CD4-positive, alpha-beta T cell treated with Interleukin-4 for 1 hour (primary cell): Measurements from ENCODE around the gene NPHS1.
"Not testable (repeated sequence)": the region's sequence is repeated elsewhere in the genome, so short reads cannot be mapped to it uniquely, and the experiment has no call there.

Experiments used
- DNase-seq, 2 donors: peaks; one replicate each; pipeline ENCODE4 v3.0.0-alpha.2; 2020 to 2022

The NPHS1 gene

DNA sequence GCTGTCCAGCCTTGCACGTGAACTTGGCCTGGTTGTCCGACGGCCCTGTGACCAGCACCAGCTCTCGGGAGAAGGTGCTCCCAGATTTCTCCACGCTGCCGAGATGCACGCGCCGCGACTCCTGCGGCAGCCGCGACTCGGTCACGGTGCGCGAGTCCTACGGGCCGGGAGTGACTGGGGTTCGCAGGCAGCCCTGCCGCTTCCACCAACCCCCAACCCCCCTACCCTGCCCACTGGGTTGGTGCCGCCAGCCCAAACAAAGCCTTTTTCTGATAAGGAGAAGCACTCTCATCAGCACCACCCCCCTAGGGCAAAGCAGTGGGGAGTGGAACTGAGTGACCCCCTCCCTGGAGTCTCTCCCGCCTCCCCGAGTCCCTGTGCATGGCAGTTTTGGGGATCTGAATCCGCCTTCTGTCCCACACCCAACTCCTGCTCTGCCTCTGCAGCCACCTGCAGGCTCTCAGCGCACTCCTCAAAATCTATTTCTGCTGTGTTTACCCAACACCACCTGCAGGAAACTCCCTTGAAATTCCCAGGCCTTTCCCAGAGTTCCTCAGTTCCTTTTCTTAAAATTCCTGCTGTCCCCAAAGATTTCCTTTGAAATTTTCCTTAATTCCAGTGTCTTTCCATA is 6.2 kb downstream of the NPHS1 start:
- no peak for DNase-seq

DNA sequence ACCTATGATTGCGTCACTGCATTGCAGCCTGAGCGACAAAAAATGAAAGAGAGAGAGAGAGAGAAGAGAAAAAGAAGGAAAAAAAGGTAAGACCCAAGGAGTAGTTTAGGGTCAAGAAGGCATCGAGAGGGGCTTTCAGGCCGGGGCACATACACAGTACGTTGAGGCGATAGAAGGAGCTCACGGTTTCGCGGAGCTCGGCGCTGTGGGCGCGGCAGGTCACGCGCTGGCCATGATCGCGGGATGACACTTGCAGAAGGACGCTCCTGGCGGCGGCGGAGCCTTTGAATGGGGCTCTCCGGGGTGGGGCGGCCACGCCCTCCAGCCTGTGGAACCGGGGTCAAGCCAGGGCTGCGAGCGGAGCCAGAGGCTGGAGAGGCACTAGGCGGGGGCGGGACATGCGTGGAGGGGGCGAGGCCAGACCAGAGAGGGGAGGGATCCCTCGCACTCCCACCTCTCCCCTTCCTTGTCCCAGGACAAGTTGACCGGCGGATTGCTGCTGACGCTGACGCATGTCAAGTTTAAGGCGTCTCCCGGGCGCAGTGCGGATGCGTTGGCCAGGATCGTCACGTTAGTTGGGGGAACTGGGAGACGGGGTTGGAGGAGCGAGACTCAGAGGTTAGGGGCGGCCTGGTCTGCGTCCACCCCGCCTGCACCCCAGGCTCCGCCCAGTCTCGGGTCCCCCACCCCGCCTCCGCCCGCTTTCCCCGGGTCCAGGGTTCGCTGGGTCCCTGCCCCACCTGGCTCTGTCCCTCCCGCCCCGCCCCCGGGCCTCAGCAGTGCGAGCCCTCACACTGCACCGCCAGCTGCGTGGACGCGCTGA is 6.9 kb downstream of the NPHS1 start:
- no peak for DNase-seq

DNA sequence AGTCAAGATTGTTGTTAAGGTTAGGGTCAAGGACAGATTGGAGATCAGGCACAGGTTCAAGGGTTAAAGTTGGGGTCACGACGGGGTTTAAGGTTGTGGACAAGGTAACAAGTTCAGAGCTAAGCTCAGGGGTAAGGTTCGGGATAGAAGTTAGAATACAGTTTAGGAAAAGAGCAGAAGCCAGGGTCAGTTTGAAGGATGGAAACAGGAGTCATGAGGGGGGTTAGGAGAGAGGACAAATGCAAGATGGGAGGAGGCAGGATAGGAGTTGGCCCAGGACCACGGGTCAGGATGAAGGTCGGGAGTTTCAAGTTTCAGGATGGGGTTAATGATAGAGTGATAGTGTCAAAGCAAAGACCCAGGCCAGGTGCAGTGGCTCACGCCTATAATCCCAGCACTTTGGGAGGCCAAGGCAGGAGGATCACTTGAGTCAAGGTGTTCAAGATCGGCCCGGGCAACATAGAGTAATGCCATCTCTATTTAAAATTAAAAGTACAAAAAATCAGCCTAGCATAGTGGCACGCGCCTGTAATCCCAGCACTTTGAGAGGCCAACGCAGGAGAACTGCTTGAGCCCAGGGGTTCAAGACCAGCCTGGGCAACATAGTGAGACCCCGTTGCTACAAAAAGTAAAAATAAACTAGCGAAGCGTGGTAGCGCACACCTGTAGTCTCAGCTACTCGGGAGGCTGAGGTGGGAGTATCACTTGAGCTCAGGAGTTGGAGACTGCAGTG is 7.7 kb downstream of the NPHS1 start:
- no peak for DNase-seq

DNA sequence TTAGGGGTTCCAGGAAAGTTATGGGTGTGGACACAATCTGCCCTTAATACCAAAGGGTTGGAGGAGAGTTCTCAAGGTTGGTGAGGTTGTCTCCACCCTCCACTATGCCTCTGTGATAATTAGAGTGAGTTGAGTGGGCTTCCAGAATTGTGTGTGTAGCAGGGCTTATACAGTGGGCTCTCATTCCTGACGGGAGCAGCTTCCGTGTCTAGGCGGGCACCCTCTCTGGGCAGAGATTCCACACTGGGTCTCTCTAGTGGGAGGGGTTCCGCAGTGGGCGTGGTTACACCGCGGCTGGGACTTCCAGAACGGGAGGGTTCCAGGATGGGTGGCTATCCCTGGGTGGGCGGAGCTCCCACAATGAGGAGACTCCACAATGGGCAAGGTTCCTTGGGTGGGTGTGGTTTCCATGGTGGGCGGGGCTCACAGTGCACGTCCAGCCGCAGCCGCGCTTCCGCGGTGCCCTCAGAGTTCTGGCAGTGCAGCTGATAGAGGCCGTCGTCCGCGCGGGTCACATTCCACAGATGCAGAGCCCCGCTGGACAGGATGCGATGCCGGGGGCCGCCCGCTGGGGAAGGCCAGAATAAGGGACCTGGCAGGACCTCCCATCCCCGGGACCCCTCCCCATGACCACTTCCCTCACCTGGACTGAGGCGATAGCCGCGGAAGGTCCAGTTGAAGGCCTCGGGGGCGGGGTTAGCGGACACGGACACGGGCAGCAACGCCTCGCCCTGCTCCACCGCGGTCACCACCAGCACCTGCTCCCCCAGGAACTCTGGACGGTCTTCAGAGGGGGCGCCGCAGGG is 8.4 kb downstream of the NPHS1 start:
- no peak for DNase-seq

DNA sequence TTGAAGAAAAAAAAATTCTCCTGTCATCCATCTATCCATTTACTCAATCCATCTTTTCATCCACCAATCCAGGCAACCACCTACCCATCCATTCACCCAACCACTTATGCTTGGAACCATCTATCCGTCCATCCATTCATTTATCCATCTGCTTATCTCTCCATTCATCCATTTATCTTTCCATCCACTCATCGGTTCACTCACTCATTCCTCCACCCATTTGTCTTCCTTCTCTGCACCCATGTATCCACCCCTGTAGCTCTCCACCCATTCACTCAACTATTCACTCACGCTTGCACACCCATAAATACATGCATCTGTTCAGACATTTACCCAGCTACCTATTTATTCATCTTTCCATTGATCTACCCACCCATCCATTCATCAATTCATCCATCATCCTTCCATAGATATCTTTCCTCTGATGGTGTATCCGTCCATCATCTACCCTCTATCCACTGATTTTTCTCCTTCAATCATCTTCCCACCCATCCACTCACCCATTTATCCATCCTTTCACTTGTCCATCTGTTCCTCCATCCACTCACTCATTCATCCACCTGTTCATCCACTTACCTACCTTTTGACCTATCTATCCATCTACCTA is 9.5 kb downstream of the NPHS1 start:
- no peak for DNase-seq

DNA sequence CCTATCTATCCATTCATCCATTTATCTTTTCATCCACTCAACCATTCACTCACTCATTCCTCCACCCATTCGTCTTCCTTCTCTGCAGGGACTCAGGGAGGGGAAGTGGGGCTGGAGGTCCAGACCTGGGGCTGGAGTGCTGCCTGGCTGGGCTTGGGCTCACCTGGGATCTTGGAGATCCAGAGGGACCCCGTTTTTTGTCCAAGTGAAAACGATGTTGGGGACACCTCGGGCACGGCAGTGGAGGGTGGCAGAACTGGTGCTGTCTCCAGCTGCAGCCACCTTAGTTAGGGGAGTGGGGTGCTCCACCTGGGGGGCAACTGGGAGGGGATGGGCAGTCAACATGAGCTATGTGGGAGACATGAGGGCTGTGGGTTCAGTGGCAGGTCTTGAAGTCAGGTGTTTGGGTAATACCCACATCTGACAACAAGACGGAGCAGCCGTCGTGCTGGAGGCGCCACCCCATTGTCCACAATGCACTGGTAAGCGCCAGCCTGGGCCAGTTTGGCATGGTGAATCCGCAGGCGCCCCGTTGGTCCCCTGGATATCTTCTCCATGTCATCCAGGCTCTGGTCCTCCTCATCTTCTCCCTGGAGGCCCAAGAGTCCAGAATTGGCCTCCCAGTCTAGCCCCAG is 10.2 kb downstream of the NPHS1 start:
- DNase-seq = no peak

DNA sequence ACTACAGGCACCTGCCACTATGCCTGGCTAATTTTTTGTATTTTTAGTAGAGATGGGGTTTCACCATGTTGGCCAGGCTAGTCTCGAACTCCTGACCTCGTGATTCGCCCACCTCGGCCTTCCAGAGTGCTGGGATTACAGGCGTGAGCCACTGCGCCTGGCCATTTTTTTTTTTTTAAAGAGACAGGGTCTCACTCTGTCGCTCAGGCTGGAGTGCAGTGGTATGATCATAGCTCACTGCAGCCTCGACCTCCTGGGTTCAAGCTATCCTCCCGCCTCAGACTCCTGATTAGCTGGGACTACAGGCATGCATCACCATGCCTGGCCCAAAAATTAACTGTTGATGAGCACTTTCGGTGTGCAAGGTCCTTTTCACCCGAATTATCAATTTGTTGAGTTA is 16.2 kb downstream of the NPHS1 start:
- DNase-seq = not testable (repeated sequence)

DNA sequence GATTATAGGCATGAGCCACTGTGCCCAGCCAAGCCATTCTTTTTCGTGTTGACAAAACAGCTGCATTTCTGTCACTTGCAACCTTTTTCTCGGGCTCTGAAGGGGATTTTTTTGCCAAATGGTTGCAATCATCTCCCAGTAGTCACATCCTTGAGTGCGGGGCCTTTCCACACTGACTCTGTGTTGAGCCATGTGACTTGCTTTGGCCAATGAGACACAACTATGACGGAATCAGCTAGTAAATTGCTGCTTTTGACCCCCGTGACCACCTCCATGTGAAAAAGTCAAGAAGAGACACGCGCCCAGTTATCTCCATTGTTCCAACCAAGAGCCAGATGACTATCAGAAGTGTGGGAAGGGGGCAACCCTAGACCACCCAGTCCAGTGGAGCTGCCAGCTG is 18.3 kb downstream of the NPHS1 start:
- no peak for DNase-seq

DNA sequence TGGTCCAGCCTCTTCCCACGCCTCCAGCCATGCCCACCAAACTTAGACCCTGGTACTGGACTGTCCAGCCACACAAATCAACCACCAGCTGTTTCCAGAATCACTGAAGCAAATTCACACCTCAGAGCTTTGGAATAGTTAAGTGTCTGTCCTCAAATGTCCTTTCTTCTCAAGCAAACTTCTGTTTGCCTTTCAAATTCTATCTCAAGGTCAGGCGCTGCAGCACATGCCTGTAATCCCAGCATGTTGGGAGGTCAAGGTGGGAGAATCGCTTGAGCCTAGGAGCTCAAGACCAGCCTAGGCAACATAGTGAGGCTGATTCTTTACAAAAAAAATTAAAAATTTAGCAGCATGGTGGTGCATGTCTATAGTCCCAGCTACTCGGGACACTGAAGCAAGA is 20.2 kb downstream of the NPHS1 start:
- no peak for DNase-seq

DNA sequence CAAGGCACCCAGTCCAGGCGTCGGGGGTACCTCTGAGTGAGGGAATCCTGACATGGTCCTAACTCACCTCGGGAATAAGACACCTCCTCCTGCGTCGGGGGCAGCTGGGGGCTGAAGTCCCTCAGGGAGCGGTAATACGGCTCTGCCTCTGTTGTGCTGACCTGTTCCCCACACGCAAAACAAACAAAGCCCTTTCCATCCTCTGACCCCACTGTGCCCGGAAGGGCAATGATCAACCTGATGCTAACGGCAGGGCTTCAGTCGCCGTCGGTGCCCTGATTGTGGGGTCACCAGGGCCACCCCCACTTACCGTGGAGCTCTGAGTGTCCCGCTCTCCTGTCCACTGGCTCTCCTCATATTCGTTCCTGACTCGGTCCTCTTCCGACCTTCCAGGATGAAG is 21.3 kb downstream of the NPHS1 start:
- no peak for DNase-seq

DNA sequence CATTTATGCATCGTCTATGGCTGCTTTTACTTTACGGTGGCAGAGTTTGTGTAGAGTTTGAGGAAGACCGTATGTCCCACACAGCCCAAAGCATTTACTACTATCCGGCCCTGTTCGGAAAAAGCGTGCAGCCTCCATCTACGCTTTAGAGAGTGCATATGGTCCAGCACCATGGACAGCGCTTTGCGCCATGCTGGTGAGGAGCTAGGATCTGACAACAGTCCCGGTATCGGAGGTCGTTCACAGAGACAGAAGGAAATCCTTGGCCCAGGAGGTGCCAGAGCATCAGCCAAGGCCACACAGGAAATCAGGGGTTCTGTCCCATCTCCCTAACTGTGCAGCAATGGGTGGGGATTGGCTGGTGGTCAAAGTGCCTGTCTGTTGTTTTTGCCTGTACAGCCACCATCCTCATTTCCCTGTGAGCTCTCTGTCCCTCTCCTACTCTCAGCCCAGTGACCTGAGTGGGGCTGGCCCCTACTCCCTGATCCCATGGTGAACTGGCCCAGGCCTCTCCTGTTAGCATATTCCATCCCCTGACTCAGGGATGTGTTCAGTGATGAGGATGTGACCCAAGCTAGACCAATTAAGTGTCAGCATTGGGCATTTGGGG is 23.5 kb downstream of the NPHS1 start:
- peak; percentile 25 to 26 for DNase-seq

DNA sequence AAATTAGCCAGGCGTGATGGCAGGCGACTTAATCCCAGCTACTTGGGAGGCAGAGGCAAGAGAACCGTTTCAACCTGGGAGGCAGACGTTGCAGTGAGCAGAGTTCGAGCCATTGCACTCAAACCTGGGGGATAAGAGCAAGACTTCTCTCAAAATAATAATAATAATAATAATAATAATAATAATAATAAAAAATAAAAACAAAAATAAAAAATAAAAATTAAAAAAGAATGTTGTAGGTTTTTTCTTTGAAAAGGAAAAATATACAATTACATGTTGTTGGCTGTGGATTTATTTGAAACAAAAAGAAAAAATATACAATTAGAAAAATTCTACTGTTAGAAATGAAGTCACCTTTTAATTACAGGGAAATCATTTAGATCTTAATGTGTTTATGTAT is 28.2 kb downstream of the NPHS1 start:
- no peak for DNase-seq

DNA sequence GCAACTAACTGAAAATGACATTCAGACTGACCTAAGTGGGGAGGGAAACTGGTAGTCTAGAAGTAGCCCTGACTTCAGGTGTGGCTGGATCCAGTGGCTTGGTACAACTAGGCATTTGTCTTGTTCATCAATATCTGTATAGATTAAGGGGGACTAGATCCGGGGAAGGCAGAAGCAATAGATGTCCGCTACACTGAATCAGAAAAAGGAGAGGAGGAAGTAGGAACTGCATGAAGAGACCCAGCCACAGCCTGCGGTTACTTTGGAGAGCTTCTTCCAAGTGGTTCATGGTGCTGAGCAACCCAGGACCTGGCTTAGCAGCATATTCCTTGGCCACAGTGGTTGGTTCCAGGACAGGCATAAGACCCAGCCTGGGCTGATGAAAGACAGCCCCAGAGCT is 29.7 kb downstream of the NPHS1 start:
- no peak for DNase-seq

DNA sequence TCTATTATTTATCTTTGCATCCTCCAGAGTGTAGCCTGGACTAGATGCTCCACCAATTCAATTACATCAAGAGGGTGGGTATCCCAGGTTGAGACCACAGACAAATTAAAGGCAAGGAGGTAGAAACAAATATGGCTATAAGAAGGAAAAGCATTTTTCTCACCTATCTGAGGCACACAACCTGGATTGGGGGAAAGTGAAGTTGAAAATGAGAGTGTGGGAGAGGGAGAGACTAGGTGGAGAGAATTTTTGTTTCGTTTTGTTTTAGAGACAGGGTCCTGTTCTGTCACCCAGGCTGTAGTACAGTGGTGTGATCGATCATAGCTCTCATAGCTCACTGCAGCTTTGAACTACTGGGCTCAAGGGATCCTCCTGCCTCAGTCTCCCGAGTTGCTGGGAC is 33.9 kb downstream of the NPHS1 start:
- no peak for DNase-seq

DNA sequence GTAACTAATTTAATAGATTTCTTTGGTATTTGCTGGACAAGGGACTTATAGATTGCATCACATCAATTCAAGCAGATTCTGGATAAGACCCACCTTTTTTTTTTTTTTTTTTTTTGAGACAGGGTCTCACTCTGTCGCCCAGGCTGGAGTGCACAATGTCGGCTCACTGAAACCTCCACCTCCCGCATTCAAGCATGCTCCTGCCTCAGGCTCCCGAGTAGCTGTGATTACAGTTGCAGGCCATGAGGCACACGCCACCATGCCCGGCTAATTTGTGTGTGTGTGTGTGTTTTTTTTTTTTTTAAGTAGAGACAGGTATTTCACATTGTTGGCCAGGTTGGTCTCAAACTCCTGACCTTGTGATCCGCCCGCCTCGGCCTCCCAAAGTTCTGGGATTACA is 35.5 kb downstream of the NPHS1 start:
- DNase-seq = no peak

DNA sequence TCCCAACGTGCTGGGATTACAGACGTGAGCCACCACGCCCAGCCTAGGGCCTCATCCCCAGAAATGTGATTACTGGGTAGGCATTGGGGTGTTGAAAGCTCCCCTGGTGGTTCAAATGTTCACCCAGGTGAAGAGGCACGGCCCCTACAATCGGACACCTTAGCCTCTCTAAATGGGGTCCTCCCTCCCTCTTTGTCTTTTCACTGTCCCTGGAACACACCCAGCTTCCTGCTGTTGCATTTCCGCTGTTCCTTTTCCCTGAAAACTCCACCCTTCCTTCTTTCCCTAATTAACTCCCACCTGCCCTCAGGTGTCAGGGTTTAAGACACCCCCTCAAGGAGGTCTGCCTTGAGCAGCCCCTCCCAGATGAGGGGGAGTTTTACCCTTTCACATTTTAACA is 36.0 kb downstream of the NPHS1 start:
- DNase-seq = no peak

DNA sequence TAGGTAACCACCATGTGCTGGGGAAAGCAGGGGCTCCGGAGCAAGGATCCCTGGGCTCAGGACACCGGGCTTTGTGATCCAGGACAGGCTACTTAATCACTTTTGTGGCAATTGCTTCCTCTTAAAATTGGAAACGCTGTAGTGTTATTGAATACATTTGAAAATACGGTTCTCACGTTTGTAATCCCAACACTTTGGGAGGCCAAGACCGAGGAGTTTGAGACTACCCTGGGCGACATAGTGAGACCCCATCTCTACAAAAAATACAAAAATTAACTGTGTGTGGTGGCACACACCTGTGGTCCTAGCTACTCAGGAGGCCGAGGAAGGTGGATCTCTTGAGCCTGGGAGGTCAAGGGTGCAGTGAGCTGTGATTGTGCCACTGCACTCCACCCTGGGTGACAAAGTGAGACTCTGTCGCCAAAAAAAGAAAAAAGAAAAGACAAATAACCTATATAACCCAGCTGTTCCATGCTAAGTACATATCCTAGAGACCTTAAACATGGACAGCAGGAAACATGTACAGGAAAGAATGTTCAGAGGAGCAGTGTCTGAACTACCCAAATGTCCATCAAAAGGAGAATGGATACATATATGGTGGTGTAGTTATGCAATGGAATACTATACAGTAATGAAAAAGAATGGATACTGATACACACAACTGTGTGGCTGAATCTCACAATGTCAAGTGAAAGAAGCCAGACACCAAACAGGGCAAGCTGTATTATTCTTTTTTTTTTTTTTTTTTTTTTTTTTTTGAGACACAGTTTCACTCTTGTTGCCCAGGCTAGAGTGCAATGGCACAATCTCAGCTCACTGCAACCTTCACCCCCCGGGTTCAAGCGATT is 39.0 kb downstream of the NPHS1 start:
- DNase-seq = no peak

DNA sequence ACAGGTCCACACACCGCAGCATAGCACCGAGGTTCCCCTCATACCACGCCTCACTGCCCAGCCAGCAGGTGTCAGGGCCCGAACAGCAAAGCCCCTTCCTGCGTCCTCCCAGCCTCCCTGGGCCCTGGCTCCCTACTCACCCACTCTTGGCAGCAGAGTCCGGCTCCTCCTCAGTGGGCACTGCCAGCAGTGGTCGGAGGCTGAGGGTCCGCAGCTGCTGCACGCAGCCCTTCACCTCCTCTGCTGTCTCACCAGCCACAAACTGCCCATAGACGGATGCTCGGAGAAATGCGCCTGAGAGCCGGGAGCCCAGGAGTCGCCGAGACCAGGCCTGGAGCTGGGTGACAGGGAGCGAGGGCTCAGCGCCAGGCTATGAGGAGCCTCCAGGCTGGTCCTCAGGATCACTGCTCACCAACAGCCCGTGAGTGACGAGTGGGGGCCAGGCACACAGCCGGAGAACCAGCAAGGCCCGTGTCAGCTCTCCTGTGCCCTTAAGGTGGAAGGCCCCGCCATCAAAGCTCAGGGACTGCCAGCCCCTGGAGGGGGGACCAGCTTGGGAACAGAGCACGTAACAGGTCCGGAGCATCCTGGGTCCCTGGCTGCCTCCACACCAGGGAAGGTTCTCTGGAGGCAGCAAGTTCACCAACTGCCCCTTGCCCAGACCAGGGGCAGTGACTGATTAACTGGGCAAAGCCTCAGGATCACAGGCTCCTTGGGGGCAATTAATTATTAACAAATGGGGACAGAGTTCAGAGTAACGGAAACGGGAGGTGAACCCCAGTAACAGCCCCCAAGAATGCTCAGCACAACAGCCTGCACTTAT is 39.9 kb downstream of the NPHS1 start, which contains the start of gene PRODH2:
PRODH2 (minus strand) TSS at position 626 of the 823 bp plus-strand sequence; CDS start at position 586, 40 bp downstream.
- no peak for DNase-seq

DNA sequence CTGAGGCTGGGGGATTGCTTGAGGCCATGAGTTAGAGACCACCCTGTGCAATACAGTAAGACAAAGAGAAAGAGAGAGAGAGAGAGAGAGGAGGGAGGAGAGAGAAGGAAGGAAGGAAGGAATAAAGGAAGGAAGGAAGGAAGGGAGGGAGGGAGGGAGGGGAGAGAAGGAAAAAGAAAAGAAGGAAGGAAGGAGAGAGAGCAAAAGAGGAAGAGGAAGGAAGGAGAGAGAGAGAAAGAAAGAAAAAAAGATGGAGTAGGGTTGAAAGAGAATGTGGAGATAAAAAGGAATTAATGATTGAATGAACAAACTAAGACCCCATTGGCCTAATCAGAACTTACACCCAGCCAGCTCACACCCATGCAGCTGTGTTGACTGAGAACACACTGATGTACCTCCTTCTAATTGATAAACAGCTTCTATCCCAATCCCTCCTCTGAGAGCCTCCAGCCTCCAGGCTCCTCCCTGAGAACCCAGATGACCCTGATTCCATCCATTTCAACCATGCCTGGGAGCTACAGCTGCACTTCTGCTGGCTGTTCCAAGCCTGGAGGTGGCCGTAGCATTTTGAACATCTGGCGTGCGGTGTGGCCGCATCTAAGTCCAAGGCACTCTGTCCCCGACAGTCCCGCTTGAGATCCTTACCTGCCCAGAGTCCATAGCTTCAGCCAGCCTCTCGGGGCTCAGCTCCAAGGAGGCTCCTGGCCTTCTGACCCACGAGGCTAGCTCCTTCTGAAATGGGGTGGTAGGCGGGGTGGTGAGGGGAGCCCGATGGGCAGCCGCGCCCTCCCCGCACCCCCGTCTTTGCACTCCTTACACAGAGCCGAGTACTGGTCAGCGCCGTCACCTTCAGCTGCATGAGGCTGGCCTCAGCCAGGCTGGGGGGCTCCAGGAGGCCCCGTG is 40.7 kb downstream of the NPHS1 start:
- DNase-seq = no peak
